ENCODE measurements around the gene FARSB. TPM values are rescaled to one million over a fixed set of nuclear protein-coding genes. Genes with fewer than 3 reads are reported as not detected.

Gene FARSB
- total and polyA plus RNA-seq, 5 experiments from 2014 or later = 15.8 to 34.2 (median 28.2) TPM

GRCh38 chr2:222563106-222563718, 92.7 kb downstream of the FARSB start:
- Mint-ChIP-seq H3K27me3 (no peaks in the 10 kb centered on the region), H3K36me3 (peaks cover 0 to 36% (median 13%) of the 10 kb centered on the region in 3 donors), H3K4me3 (no peak overlapping the region), H3K9me3 (peaks cover 0 to 6% (median 0%) of the 10 kb centered on the region in 9 donors), H3K27ac (peak overlapping the region in 1 of 10 donors; percentile 3), H3K4me1 (peaks cover 0 to 3% (median 0%) of the 10 kb centered on the region in 4 donors)
- no peak for ATAC-seq
- POLR2A ChIA-PET = no interaction called here
- DNase-seq = no peak

GRCh38 chr2:222561817-222562645, 93.9 kb downstream of the FARSB start:
- Mint-ChIP-seq H3K9me3 (peaks cover 0 to 9% (median 0%) of the 10 kb centered on the region in 9 donors), H3K4me1 (peaks cover 0 to 3% (median 0%) of the 10 kb centered on the region in 4 donors), H3K27me3 (peaks cover 0 to 2% (median 0%) of the 10 kb centered on the region in 5 donors), H3K4me3 (no peak overlapping the region), H3K36me3 (peaks cover 0 to 24% (median 8%) of the 10 kb centered on the region in 3 donors), H3K27ac (peak overlapping the region in 1 of 10 donors; percentile 4)
- DNase-seq (no peak), ATAC-seq (no peak)
- POLR2A ChIA-PET = no interaction called here

DNA sequence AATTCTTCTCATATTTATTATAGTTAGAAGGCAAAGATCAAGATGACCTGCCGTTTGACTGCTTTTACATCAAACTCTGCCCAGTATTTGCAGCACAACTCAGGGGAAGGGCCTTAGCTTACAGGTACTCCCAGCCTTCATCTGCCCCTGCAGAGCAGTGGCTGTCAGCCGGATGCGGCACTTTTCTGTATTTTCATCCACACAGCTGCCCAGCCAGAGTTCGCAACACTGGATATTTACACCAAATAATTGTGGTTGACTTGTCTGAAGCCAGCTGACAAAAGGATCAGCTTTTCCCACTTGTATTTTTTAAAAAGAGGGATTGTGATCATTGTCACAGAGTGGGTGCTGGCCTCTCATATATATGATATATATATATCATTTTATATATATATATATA, 94.7 kb downstream of the FARSB start:
- ATAC-seq (no peak), DNase-seq (no peak)
- POLR2A ChIA-PET = no interaction called here
- H3K27me3 Mint-ChIP-seq = peaks cover 0 to 4% (median 0%) of the 10 kb centered on the region in 5 donors
- H3K9me3 Mint-ChIP-seq = peaks cover 0 to 9% (median 0%) of the 10 kb centered on the region in 9 donors
- H3K4me1 Mint-ChIP-seq = peaks cover 0 to 3% (median 0%) of the 10 kb centered on the region in 4 donors
- no peak overlapping the region for H3K4me3 Mint-ChIP-seq
- H3K27ac Mint-ChIP-seq = no peak overlapping the region
- H3K36me3 Mint-ChIP-seq = peaks cover 0 to 15% (median 0%) of the 10 kb centered on the region in 3 donors

DNA sequence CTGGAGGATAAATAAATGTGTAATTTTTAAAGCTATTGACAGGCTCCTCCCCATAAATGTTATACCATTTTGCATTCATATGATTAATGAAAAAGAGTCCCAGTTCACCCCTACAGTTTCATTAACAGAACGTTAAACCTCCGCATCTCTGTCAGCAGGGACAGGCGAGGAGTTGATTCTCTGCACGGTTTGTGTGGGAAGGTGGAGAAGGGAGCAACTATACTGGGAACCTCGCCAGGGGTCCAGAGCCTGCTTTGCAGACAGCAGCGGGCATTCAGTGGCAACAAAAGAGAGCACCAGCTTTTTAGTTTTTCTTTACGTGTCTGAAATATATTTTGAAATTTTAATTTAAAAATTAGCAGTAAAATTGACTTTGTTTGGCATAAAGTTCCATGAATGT, 101.4 kb downstream of the FARSB start:
- POLR2A ChIA-PET = no interaction called here
- H3K9me3 Mint-ChIP-seq = peaks cover 0 to 9% (median 0%) of the 10 kb centered on the region in 9 donors
- ATAC-seq = no peak
- no peaks in the 10 kb centered on the region for H3K4me1 Mint-ChIP-seq
- peaks cover 13 to 52% (median 25%) of the 10 kb centered on the region in 5 donors for H3K27me3 Mint-ChIP-seq
- H3K4me3 Mint-ChIP-seq = no peak overlapping the region
- no peaks in the 10 kb centered on the region for H3K36me3 Mint-ChIP-seq
- DNase-seq = no peak
- no peak overlapping the region for H3K27ac Mint-ChIP-seq

- Mint-ChIP-seq H3K27me3 (peaks cover 9 to 67% (median 22%) of the 10 kb centered on the region in 5 donors), H3K36me3 (no peaks in the 10 kb centered on the region), H3K9me3 (no peaks in the 10 kb centered on the region), H3K4me3 (no peak overlapping the region), H3K4me1 (no peaks in the 10 kb centered on the region), H3K27ac (no peak overlapping the region)
- ATAC-seq = no peak
- no peak for DNase-seq
- POLR2A ChIA-PET = no interaction called here
These were observed 106.9 kb downstream of the FARSB start for GRCh38 chr2:222548992-222549391.

GRCh38 chr2:222547083-222547482, 108.8 kb downstream of the FARSB start:
- Mint-ChIP-seq H3K9me3 (no peaks in the 10 kb centered on the region), H3K4me3 (no peak overlapping the region), H3K36me3 (no peaks in the 10 kb centered on the region), H3K4me1 (no peaks in the 10 kb centered on the region), H3K27me3 (peaks cover 11 to 60% (median 13%) of the 10 kb centered on the region in 5 donors), H3K27ac (no peak overlapping the region)
- no peak for ATAC-seq
- DNase-seq = no peak
- POLR2A ChIA-PET = no interaction called here

GRCh38 chr2:222545823-222546795, 109.8 kb downstream of the FARSB start:
- Mint-ChIP-seq H3K36me3 (no peaks in the 10 kb centered on the region), H3K9me3 (no peaks in the 10 kb centered on the region), H3K4me1 (no peaks in the 10 kb centered on the region), H3K4me3 (no peak overlapping the region), H3K27me3 (peaks cover 7 to 52% (median 13%) of the 10 kb centered on the region in 5 donors), H3K27ac (no peak overlapping the region)
- DNase-seq = no peak
- ATAC-seq = no peak
- POLR2A ChIA-PET = no interaction called here

GRCh38 chr2:222544661-222545060, 111.2 kb downstream of the FARSB start:
- no peak overlapping the region for H3K4me3 Mint-ChIP-seq
- no peak for DNase-seq
- no peak overlapping the region for H3K27ac Mint-ChIP-seq
- no peaks in the 10 kb centered on the region for H3K36me3 Mint-ChIP-seq
- no peak for ATAC-seq
- peaks cover 0 to 42% (median 9%) of the 10 kb centered on the region in 5 donors for H3K27me3 Mint-ChIP-seq
- POLR2A ChIA-PET = no interaction called here
- H3K9me3 Mint-ChIP-seq = no peaks in the 10 kb centered on the region
- no peaks in the 10 kb centered on the region for H3K4me1 Mint-ChIP-seq

GRCh38 chr2:222538535-222538934, 117.4 kb downstream of the FARSB start:
- H3K27me3 Mint-ChIP-seq = peaks cover 0 to 14% (median 13%) of the 10 kb centered on the region in 5 donors
- H3K4me1 Mint-ChIP-seq = no peaks in the 10 kb centered on the region
- H3K9me3 Mint-ChIP-seq = no peaks in the 10 kb centered on the region
- POLR2A ChIA-PET = no interaction called here
- no peaks in the 10 kb centered on the region for H3K36me3 Mint-ChIP-seq
- no peak overlapping the region for H3K27ac Mint-ChIP-seq
- DNase-seq (no peak), ATAC-seq (no peak)
- H3K4me3 Mint-ChIP-seq = no peak overlapping the region

- POLR2A ChIA-PET = no interaction called here
- no peaks in the 10 kb centered on the region for H3K4me1 Mint-ChIP-seq
- H3K4me3 Mint-ChIP-seq = no peak overlapping the region
- no peak for ATAC-seq
- DNase-seq = no peak
- peaks cover 0 to 13% (median 5%) of the 10 kb centered on the region in 5 donors for H3K27me3 Mint-ChIP-seq
- no peaks in the 10 kb centered on the region for H3K36me3 Mint-ChIP-seq
- H3K27ac Mint-ChIP-seq = no peak overlapping the region
- H3K9me3 Mint-ChIP-seq = no peaks in the 10 kb centered on the region
These were observed 120.4 kb downstream of the FARSB start for GRCh38 chr2:222535477-222535876.

GRCh38 chr2:222532315-222532714, 123.6 kb downstream of the FARSB start:
- POLR2A ChIA-PET = no interaction called here
- DNase-seq (no peak), ATAC-seq (no peak)
- Mint-ChIP-seq H3K4me3 (no peak overlapping the region), H3K27ac (no peak overlapping the region), H3K4me1 (no peaks in the 10 kb centered on the region), H3K9me3 (no peaks in the 10 kb centered on the region), H3K27me3 (peaks cover 0 to 13% (median 4%) of the 10 kb centered on the region in 5 donors), H3K36me3 (no peaks in the 10 kb centered on the region)

- Mint-ChIP-seq H3K27me3 (peaks cover 0 to 4% (median 2%) of the 10 kb centered on the region in 5 donors), H3K36me3 (no peaks in the 10 kb centered on the region), H3K27ac (no peak overlapping the region), H3K9me3 (no peaks in the 10 kb centered on the region), H3K4me3 (no peak overlapping the region), H3K4me1 (no peaks in the 10 kb centered on the region)
- ATAC-seq (no peak), DNase-seq (no peak)
- POLR2A ChIA-PET = no interaction called here
These were observed 129.2 kb downstream of the FARSB start for GRCh38 chr2:222526480-222527277.

Data from naive thymus-derived CD8-positive, alpha-beta T cell (primary cell).